ENCODE results near the gene PSMD1. TPM values are rescaled to one million over a fixed set of nuclear protein-coding genes. Genes with fewer than 3 reads are reported as not detected.
"Not testable (repeated sequence)": the region's sequence is repeated elsewhere in the genome, so short reads cannot be mapped to it uniquely, and the experiment has no call there.

The PSMD1 gene
- total and polyA plus RNA-seq, 12 donors: 39.8 to 113 (median 94.0) TPM

DNA sequence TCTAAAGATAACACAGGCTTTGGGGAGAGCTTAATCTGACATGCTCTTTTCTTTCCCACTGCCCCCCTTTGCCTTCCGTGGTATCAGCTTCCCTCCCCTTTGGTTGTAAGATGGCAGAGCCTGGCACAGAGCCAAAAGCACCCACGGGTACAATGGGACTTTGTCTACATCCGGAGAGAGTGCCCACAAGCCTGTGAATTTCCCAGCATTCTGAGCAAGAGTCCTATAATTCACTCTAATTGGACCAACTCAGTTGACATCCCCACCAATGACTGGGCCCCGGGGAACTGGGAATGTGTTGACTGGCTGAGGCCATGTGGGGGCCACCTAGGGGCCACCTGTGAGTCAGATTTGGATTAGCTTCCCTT, 39.5 kb upstream of the PSMD1 start:
- Histone ChIP-seq H3K27me3 (peaks cover 0 to 49% (median 9%) of the 10 kb centered on the region in 7 donors), H3K36me3 (no peaks in the 10 kb centered on the region), H3K4me1 (no peaks in the 10 kb centered on the region), H3K4me3 (no peak overlapping the region), H3K9me3 (no peaks in the 10 kb centered on the region), H3K27ac (no peak overlapping the region)
- WGBS, 2 donors: 46 to 53% methylated on average over 4 of the region's 4 CpGs
- DNase-seq (no peak), ATAC-seq (no peak)
- no peak for TF ChIP-seq CTCF (IDR thresholded peaks at IDR 0.05)
- intact Hi-C loops (cut with DNase I): no loop called here

GRCh38 chr2:231018184-231018583, 38.5 kb upstream of the PSMD1 start:
- peaks cover 0 to 41% (median 7%) of the 10 kb centered on the region in 7 donors for H3K27me3 ChIP-seq
- H3K4me3 ChIP-seq: no peak overlapping the region
- no peaks in the 10 kb centered on the region for H3K36me3 ChIP-seq
- no peaks in the 10 kb centered on the region for H3K4me1 ChIP-seq
- intact Hi-C loops (cut with DNase I): no loop called here
- no peak for TF ChIP-seq CTCF (IDR thresholded peaks at IDR 0.05)
- no peak for ATAC-seq
- 84 to 89% methylated on average over 3 of the region's 3 CpGs for WGBS, 2 donors
- no peak overlapping the region for H3K27ac ChIP-seq
- H3K9me3 ChIP-seq: no peaks in the 10 kb centered on the region
- no peak for DNase-seq

DNA sequence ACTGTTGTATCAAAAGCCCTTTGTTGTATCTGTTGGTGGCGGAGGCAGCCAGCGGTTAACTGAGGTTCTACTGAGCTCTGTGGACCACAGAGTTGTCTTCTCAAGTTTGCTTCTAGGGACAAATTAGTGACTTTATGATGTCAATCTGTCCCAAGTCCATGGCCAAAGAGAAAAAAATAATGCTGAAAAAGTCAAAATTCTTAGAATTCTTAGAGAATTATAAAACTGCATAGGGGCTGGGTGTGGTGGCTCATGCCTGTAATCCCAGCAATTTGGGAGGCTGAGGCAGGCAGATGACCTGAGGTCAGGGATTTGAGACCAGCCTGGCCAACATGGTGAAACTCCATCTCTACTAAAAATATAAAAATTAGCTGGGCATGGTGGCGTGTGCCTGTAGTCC, 31.6 kb upstream of the PSMD1 start:
- ATAC-seq; DNase-seq; intact Hi-C loops (cut with DNase I); H3K4me3 ChIP-seq; H3K4me1 ChIP-seq; H3K36me3 ChIP-seq; H3K9me3 ChIP-seq; H3K27ac ChIP-seq: not testable (repeated sequence)
- 90 to 91% methylated on average over 3 of the region's 3 CpGs for WGBS, 2 donors
- H3K27me3 ChIP-seq: peaks cover 0 to 14% (median 5%) of the 10 kb centered on the region in 7 donors

DNA sequence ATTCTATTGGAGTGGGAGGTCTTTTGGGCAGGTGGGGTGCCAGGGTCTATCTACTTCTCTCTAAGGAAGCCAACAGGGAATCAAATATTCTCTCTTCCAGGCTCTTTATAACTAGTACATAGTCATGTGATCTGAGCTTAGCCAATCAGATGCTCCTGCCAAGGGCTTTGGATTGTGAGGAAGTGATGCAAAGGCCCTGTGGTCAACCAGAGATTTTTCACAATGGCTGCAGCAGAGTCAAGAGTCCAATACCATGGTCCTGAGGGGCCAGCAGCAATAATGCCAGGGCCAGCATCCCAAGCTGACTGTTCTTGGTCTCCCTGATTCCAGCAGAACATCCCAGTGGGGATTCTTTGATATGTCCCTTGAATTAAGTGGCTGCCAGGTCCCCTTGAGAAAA, 27.8 kb upstream of the PSMD1 start:
- H3K4me1 ChIP-seq: no peaks in the 10 kb centered on the region
- H3K27ac ChIP-seq: no peak overlapping the region
- H3K36me3 ChIP-seq: no peaks in the 10 kb centered on the region
- no peak overlapping the region for H3K4me3 ChIP-seq
- TF ChIP-seq CTCF (IDR thresholded peaks at IDR 0.05): no peak
- ATAC-seq (no peak), DNase-seq (no peak)
- H3K27me3 ChIP-seq: peaks cover 0 to 41% (median 22%) of the 10 kb centered on the region in 7 donors
- no peaks in the 10 kb centered on the region for H3K9me3 ChIP-seq
- intact Hi-C loops (cut with DNase I): no loop called here

DNA sequence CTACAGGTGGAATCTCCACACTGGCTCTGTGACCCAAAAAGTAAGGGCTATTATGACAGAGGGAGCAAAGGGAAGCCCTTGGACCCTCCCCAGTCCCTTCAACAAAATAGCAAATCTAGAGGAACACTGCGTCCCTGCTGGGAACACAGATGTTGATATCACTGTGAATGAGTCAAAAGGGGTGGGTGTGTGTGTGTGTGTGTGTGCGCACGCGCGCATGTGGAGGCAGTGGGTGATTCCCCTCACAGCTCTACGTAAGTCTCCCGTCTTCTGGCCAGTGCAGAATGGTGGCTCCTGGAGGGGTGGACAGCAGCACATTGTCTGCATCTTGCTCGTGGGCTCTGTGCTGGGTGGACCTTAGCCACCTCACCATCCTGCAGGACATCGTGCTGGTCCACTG, 27.1 kb upstream of the PSMD1 start:
- no peak for TF ChIP-seq CTCF (IDR thresholded peaks at IDR 0.05)
- Histone ChIP-seq H3K27me3 (peaks cover 0 to 48% (median 24%) of the 10 kb centered on the region in 7 donors), H3K27ac (no peak overlapping the region), H3K36me3 (no peaks in the 10 kb centered on the region), H3K9me3 (no peaks in the 10 kb centered on the region), H3K4me3 (no peak overlapping the region), H3K4me1 (no peaks in the 10 kb centered on the region)
- ATAC-seq: no peak
- 80 to 81% methylated on average over 9 of the region's 9 CpGs for WGBS, 2 donors
- intact Hi-C loops (cut with DNase I): no loop called here
- DNase-seq: no peak
